H9 (cell line): ENCODE data around the gene ZSWIM5. TPM values are rescaled to one million over a fixed set of nuclear protein-coding genes. Genes with fewer than 3 reads are reported as not detected.

Experiments used
- DNase-seq: peaks from one replicate; pipeline ENCODE4 v3.0.0-alpha.2; 2017
- H2AFZ ChIP-seq: one replicate; pipeline ENCODE4 v1.6.1; 2013; ENCODE audit warnings: mild to moderate bottlenecking, low read length, control low read depth, moderate library complexity
- H2AK5ac ChIP-seq: 2 replicates; pipeline ENCODE4 v1.6.1; 2013; ENCODE audit warnings: low read length, control low read depth, mixed read lengths; ENCODE audit not compliant: insufficient read length
- H2BK120ac ChIP-seq: one replicate; pipeline ENCODE4 v1.6.1; 2013; ENCODE audit warnings: low read depth, mild to moderate bottlenecking, low read length, control low read depth, inconsistent platforms; ENCODE audit not compliant: poor library complexity, severe bottlenecking
- H2BK12ac ChIP-seq: 2 replicates; pipeline ENCODE4 v1.6.1; 2013; ENCODE audit warnings: low read length, control low read depth, mixed read lengths, low read depth; ENCODE audit not compliant: insufficient read length
- H2BK15ac ChIP-seq: 2 replicates; pipeline ENCODE4 v1.6.1; 2013; ENCODE audit warnings: low read depth, low read length, control low read depth
- H2BK20ac ChIP-seq: one replicate; pipeline ENCODE4 v1.6.1; 2013; ENCODE audit warnings: low read depth, mild to moderate bottlenecking, low read length, control low read depth, inconsistent platforms; ENCODE audit not compliant: poor library complexity, severe bottlenecking
- H2BK5ac ChIP-seq: 2 replicates; pipeline ENCODE4 v1.6.1; 2013; ENCODE audit warnings: low read length, control low read depth, mixed read lengths; ENCODE audit not compliant: insufficient read length
- H3K14ac ChIP-seq: 2 replicates; pipeline ENCODE4 v1.6.1; 2013; ENCODE audit warnings: low read length, control low read depth; ENCODE audit not compliant: insufficient read depth
- H3K18ac ChIP-seq: 2 replicates; pipeline ENCODE4 v1.6.1; 2013; ENCODE audit warnings: low read depth, mild to moderate bottlenecking, mixed read lengths, low read length, control low read depth; ENCODE audit not compliant: insufficient read length
- H3K23ac ChIP-seq: 2 replicates; pipeline ENCODE4 v1.6.1; 2013; ENCODE audit warnings: low read length, control low read depth, mixed read lengths, low read depth; ENCODE audit not compliant: insufficient read length
- H3K23me2 ChIP-seq: 2 replicates; pipeline ENCODE4 v1.6.1; 2013; ENCODE audit warnings: low read depth, mild to moderate bottlenecking, mixed read lengths, low read length, control low read depth; ENCODE audit not compliant: insufficient read length, poor library complexity, severe bottlenecking
- H3K27ac ChIP-seq: 2 replicates; pipeline ENCODE4 v1.5.1; 2013; ENCODE audit warnings: low read length, control low read depth, mixed read lengths, low read depth; ENCODE audit not compliant: insufficient read length
- H3K27me3 ChIP-seq: 2 replicates; pipeline ENCODE4 v1.6.1; 2013; ENCODE audit warnings: low read length, control low read depth, inconsistent platforms; ENCODE audit not compliant: insufficient read depth
- H3K4ac ChIP-seq: 2 replicates; pipeline ENCODE4 v1.6.1; 2013; ENCODE audit warnings: low read depth, mild to moderate bottlenecking, control low read depth, inconsistent platforms, low read length, moderate library complexity
- H3K4me1 ChIP-seq: 2 replicates; pipeline ENCODE4 v1.6.1; 2013; ENCODE audit warnings: low read length, control low read depth, inconsistent platforms; ENCODE audit not compliant: insufficient read depth
- H3K4me2 ChIP-seq: 2 replicates; pipeline ENCODE4 v1.6.1; 2013; ENCODE audit warnings: low read length, control low read depth, mixed read lengths; ENCODE audit not compliant: insufficient read length, insufficient read depth
- H3K56ac ChIP-seq: 2 replicates; pipeline ENCODE4 v1.6.1; 2013; ENCODE audit warnings: low read depth, mild to moderate bottlenecking, mixed read lengths, low read length, control low read depth; ENCODE audit not compliant: insufficient read length
- H3K79me1 ChIP-seq: 2 replicates; pipeline ENCODE4 v1.6.1; 2013; ENCODE audit warnings: low read depth, mild to moderate bottlenecking, moderate library complexity, low read length, control low read depth, inconsistent platforms; ENCODE audit not compliant: insufficient read depth, poor library complexity, severe bottlenecking
- H3K79me2 ChIP-seq: 2 replicates; pipeline ENCODE4 v1.6.1; 2013; ENCODE audit warnings: low read length, control low read depth, inconsistent platforms; ENCODE audit not compliant: insufficient read depth
- H3K9ac ChIP-seq: 2 replicates; pipeline ENCODE4 v1.6.1; 2013; ENCODE audit warnings: low read length, control low read depth, mixed read lengths; ENCODE audit not compliant: insufficient read length; ENCODE audit errors: extremely low read depth
- H3K9me3 ChIP-seq: one replicate; pipeline ENCODE4 v1.6.1; 2013; ENCODE audit warnings: low read depth, low read length, inconsistent platforms; ENCODE audit not compliant: control insufficient read depth
- H3T11ph ChIP-seq: one replicate; pipeline ENCODE4 v1.6.1; 2013; ENCODE audit warnings: mild to moderate bottlenecking, low read length, control low read depth, inconsistent platforms
- H4K20me1 ChIP-seq: one replicate; pipeline ENCODE4 v1.6.1; 2013; ENCODE audit not compliant: control insufficient read depth, insufficient read length, insufficient read depth
- H4K5ac ChIP-seq: 2 replicates; pipeline ENCODE4 v1.6.1; 2013; ENCODE audit warnings: low read depth, mild to moderate bottlenecking, mixed read lengths, low read length, control low read depth; ENCODE audit not compliant: insufficient read length
- H4K8ac ChIP-seq: replicated peaks from 2 replicates; pipeline ENCODE4 v1.6.1; 2013; ENCODE audit warnings: low read length, control low read depth, mixed read lengths, low read depth; ENCODE audit not compliant: insufficient read length
- H4K91ac ChIP-seq: 2 replicates; pipeline ENCODE4 v1.6.1; 2013; ENCODE audit warnings: low read depth, mild to moderate bottlenecking, moderate library complexity, mixed read lengths, low read length, control low read depth; ENCODE audit not compliant: insufficient read length
- H3K27ac Mint-ChIP-seq, 3 experiments: 2 replicates in 2 of 3; 3 replicates in 1 of 3; pipeline ENCODE4 v1.8.0; 2020 to 2021; ENCODE audit warnings: mixed read lengths in 3 of 3, mild to moderate bottlenecking in 1 of 3, moderate library complexity in 1 of 3
- H3K27me3 Mint-ChIP-seq: 2 replicates; pipeline ENCODE4 v1.8.0; 2021; ENCODE audit warnings: low read depth, mild to moderate bottlenecking, moderate library complexity, mixed read lengths
- H3K36me3 Mint-ChIP-seq, 3 experiments: 2 replicates in 2 of 3; 3 replicates in 1 of 3; pipeline ENCODE4 v1.8.0; 2020 to 2021; ENCODE audit warnings: low read depth in 3 of 3, mixed read lengths in 3 of 3; ENCODE audit not compliant: insufficient read depth in 1 of 3
- H3K4me1 Mint-ChIP-seq, 2 experiments: 2 replicates each; pipeline ENCODE4 v1.8.0; 2020; ENCODE audit warnings: mixed read lengths in 2 of 2
- H3K4me3 Mint-ChIP-seq, 2 experiments: 2 replicates in 1 of 2; 3 replicates in 1 of 2; pipeline ENCODE4 v1.8.0; 2020 to 2021; ENCODE audit warnings: mild to moderate bottlenecking in 2 of 2, mixed read lengths in 2 of 2, moderate library complexity in 1 of 2
- H3K9me3 Mint-ChIP-seq, 2 experiments: 2 replicates in 1 of 2; 3 replicates in 1 of 2; pipeline ENCODE4 v1.8.0; 2020; ENCODE audit warnings: mild to moderate bottlenecking in 2 of 2, mixed read lengths in 2 of 2, moderate library complexity in 1 of 2
- CTCF ChIP-seq: fragments of 200-600 bp; sonication (generic); conservative IDR thresholded peaks from 3 replicates; pipeline ENCODE4 v1.8.0; 2021; ENCODE audit warnings: antibody characterized with exemption, mild to moderate bottlenecking
- WGBS: extraction: QIAGEN DNeasy Blood & Tissue Kit; methylation state at CpG from one replicate; pipeline ENCODE4 v1.1.7; 2013; ENCODE audit warnings: missing lambda C conversion rate, low lambda C conversion rate, mixed read lengths; ENCODE audit not compliant: insufficient read length; ENCODE audit errors: extremely low coverage; 5-methylcytosine and 5-hydroxymethylcytosine counted together
- total RNA-seq: library from RNA; stranded (reverse); gene quantifications from 2 replicates; pipeline ENCODE4 v1.2.1, GENCODE V29; 2021

ZSWIM5 gene
- total RNA-seq, 1 experiment from 2014 or later = 3.5 TPM

GRCh38 chr1:45097944-45098343 lies 108.5 kb downstream of the ZSWIM5 start:
- H2BK120ac ChIP-seq = no peak overlapping the region
- H3K79me2 ChIP-seq = no peaks in the 10 kb centered on the region
- no peak overlapping the region for H3K27ac ChIP-seq
- DNase-seq = no peak
- H3K23ac ChIP-seq = no peak overlapping the region
- Mint-ChIP-seq H3K36me3 (no peaks in the 10 kb centered on the region), H3K9me3 (no peaks in the 10 kb centered on the region; a peak in 2 of 5 replicates), H3K27ac (no peak overlapping the region), H3K27me3 (no peaks in the 10 kb centered on the region; the same call in 1 of the 2 replicates), H3K4me1 (peaks cover 0 to 2% of the 10 kb centered on the region in 2 experiments; a peak in 1 of 4 replicates), H3K4me3 (no peak overlapping the region)
- no peaks in the 10 kb centered on the region for H3K4me1 ChIP-seq
- H3K9me3 ChIP-seq = no peaks in the 10 kb centered on the region
- no peaks in the 10 kb centered on the region for H3K27me3 ChIP-seq
- no peak overlapping the region for H4K5ac ChIP-seq
- no peak overlapping the region for H3K56ac ChIP-seq
- H3K4me2 ChIP-seq = no peak overlapping the region
- no peak overlapping the region for H3K18ac ChIP-seq
- H2BK5ac ChIP-seq = no peak overlapping the region
- TF ChIP-seq CTCF = no peak
- H3K9ac ChIP-seq = no peak overlapping the region
- H4K8ac ChIP-seq = no peak overlapping the region
- H3K79me1 ChIP-seq = no peaks in the 10 kb centered on the region
- H2BK20ac ChIP-seq = no peak overlapping the region
- no peak overlapping the region for H4K91ac ChIP-seq
- H2BK12ac ChIP-seq = no peak overlapping the region
- no peak overlapping the region for H3K4ac ChIP-seq
- no peak overlapping the region for H3T11ph ChIP-seq
- no peak overlapping the region for H2BK15ac ChIP-seq
- H2AK5ac ChIP-seq = no peak overlapping the region
- no peak overlapping the region for H3K14ac ChIP-seq
- no peaks in the 10 kb centered on the region for H3K23me2 ChIP-seq
- H4K20me1 ChIP-seq = no peaks in the 10 kb centered on the region
- no CpG with 5 or more reads among the region's 1 CpG for WGBS
- no peak overlapping the region for H2AFZ ChIP-seq
